GM20431 (cell line): ENCODE data around the gene CAMKMT.
"Not testable (repeated sequence)": the region's sequence is repeated elsewhere in the genome, so short reads cannot be mapped to it uniquely, and the experiment has no call there.

ENCODE experiments used
- in situ Hi-C: fragments of 300-500 bp; cut with MseI, MboI; formaldehyde crosslinking; loops from one replicate; pipeline ENCODE4 v1.15.0; 2020; ENCODE audit warnings: low sequenced_read_pairs; ENCODE audit not compliant: unreplicated experiment

The CAMKMT gene

GRCh38 chr2:44358503-44358902, 3.2 kb upstream of the CAMKMT start:
- in situ Hi-C loops = no loop called here

- in situ Hi-C loops = no loop called here
Observed at GRCh38 chr2:44360749-44361329, 908 bp upstream of the CAMKMT start.

DNA sequence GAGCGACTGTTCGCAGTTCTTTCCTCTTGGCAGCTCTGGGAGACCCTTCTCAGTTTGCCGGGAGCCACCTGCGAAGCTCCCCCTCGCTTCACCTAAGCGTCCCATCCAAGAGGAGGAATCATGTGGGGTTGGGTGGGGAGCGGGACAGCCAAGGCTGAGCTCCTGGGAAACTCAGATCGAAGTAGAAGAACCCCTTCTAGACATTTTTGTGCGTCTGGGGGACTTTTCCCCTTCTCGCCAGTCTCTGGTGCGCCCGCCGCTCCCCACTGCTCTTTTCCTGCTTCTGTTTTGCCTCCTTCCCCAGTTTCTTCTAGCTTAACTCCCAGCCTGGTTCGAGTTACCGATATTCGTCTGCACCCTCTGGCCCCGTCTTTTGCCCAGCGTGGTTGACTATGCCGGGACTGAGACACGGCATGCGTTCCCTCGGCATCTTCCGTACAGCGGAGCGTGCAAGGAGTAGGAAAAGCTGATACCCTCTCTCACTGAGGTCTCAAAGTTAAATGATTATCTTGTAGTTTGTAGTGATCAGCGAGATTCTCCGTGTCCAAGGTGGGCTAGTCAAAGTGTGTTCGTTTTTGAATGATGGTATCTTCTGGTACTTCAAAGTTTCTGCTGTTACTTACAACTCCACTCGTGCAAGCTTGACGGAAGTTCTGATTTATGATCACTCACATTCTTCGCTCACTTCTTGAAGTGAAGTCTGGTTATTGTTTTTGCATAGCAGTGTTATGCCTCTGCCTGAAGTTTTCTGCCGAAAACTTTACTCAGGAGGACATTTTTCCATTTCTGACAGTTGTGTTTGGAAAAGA, 664 bp downstream of the CAMKMT start:
- in situ Hi-C loops = no loop called here

DNA sequence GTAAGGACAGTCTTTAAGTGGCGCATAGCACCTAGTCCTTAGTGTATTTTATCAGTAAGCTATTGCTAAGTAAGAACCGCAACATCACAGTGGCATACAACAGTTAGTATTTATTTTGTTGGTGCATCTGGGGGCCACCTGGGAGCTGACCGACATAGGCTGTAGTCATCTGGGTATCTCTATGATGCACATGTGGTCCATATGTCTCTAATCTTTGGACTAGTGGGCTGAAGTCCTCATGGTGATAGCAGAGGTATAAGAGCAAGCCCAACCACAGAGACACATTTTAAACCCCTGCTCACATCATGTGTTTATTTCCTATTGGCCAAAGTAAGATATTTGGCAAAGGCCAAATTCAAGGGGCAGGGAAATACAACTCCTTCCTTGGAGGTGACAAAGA, 2.9 kb downstream of the CAMKMT start:
- in situ Hi-C loops = no loop called here

DNA sequence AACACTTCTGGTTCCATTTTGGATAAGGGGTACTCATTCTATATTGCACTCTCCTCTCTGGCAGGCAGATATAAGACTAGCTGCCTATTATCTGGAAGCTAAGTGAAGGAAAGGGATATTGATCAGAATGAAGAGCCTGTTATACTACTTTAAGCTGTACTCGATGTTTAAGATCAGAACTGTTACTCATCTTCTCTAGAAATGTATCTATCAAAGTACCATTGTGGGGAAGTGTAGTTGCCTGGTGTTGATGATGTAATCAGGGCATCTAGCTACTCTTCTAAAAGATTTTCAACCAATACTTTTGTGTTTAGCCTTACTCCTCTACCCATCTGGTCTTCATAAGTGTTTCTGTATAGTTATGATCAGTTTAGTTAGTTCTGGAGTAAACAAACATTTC, 5.8 kb downstream of the CAMKMT start:
- in situ Hi-C loops = no loop called here

DNA sequence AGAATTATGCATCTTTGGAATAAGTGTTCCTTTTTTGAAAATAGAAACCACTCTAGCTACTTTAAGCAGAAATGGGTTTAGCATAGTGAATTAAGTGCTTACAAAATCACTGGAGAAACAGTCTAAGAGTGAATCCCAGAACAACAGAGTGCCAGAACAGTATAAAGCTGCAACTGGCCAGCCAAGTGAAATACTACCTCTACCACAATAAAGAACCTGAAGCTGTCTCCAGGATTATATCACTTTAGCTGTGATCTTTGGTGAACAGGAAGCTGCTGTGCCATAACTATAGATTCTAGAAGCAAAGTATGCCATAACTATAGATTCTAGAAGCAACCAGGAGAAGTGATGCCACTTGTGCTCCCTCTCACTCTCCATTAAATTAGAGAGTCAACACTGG, 7.6 kb downstream of the CAMKMT start:
- in situ Hi-C loops = no loop called here

- in situ Hi-C loops = no loop called here
Observed at GRCh38 chr2:44371445-44371844, 9.7 kb downstream of the CAMKMT start.

DNA sequence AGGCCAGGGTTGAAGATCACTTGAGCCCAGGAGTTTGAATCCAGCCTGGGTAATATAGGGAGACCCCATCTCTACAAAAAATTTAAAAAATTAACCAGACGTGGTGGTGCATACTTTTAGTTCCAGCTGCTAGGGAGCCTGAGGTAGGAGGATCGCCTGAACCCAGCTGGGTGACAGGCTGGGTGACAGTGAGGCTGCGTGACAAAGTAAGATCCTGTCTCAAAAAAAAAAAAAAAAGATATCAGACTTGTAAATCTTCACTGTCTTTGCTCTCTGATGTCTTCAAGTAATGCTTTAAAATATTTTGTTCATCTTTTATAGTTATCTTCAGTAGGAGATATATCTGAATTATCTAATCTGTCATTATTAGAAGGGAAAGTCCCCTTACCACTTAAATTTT, 10.5 kb downstream of the CAMKMT start:
- in situ Hi-C loops = no loop called here

DNA sequence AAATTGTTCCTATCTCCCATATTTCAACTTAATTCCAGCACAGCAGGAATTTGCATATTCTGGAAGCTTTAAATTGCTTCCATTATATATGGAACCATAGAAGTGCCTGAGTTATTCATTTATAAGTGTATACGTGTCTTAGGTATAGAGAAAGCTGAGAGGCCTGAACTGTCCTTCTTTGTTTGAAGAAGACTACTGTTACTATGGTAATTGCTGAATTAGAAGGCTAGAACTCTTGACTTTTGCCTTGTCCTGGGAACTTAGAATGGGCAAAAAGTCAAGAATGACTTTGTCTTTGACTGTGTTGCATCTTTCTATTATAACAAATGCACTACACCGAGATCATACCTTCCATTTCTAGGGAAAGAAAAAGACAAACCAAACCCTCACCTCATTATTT, 15.7 kb downstream of the CAMKMT start:
- in situ Hi-C loops = no loop called here

- in situ Hi-C loops = not testable (repeated sequence)
Observed at GRCh38 chr2:44385226-44385625, 23.5 kb downstream of the CAMKMT start.

- in situ Hi-C loops = no loop called here
Observed at GRCh38 chr2:44388877-44389276, 27.1 kb downstream of the CAMKMT start.

- in situ Hi-C loops = no loop called here
Observed at GRCh38 chr2:44389895-44390294, 28.1 kb downstream of the CAMKMT start.

- in situ Hi-C loops = no loop called here
Observed at GRCh38 chr2:44392338-44392943, 30.7 kb downstream of the CAMKMT start.

- in situ Hi-C loops = no loop called here
Observed at GRCh38 chr2:44397447-44398175, 35.9 kb downstream of the CAMKMT start.

GRCh38 chr2:44398243-44398897, 36.6 kb downstream of the CAMKMT start:
- in situ Hi-C loops = no loop called here

DNA sequence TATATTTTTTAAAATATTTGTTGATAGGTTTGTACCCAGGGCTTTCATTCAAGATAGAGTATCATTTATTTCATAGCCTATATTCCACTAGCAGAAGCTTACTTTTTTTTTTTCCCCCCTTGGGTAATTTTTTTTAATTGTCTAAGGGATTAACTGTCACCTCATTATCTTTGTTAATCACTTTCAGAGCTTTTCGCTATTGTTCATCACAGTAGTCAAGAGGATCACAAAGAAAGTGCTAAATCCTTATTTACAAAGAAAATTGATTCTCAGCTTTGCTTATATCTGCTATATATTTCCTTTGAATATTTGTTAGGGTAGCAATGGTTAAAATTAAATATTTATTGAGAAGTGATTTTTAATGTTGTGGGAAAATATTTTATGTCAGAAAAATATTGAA, 59.0 kb downstream of the CAMKMT start:
- in situ Hi-C loops = no loop called here

DNA sequence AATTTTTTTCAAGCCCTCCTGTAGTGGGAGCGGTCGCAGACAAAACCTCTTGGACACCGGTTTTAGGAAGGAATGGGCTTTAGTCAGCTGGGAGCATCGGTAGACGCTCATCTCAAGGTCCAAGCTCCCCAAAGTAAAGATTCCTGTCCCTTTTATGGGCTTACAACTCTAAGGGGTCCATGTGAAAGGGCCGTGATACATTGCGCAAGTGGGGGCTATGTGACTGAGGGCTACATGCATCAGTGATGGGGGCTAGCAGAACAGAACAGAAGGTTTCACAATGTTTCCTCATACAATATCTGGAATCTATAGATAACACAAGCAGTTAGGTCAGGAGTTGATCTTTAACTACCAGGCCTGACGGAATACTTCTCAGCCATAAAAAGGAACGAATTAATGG, 62.5 kb downstream of the CAMKMT start:
- in situ Hi-C loops = no loop called here

DNA sequence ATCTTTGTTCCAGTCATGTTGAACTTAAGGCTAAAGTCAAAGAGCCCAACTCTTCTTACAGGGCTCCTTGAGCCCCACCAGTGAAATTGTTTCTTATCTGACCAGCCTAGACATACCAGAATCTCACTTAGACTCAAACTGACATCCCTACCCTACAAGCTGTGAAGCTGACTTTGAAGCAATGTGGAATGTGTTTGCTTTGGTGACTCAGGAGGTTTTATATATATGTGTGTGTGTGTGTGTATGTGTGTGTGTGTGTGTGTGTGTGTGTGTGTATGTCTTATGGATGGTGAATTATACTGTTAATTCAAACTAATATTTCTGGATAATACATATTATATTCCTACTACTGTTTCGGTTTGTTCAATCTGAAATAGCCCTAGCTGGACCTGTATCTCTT, 67.3 kb downstream of the CAMKMT start:
- in situ Hi-C loops = no loop called here

DNA sequence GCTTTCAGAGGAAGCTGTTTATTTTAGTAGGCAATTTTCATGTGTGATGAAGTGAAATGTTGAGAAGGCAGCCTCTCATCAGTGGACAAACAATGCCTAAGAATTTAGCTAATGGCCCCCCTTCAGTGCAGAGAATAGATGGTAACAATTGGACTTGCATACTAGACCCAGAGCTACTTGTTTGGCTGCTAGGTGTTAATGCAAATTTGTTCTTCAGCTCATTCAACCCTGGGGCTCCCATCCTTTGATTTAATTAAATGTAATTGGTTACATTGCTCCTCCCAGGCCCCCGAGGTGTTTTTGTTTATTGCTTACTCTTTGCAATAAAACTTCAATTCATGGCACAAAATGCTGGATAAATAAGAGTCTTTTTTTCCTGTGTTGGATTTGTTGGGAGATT, 68.6 kb downstream of the CAMKMT start:
- in situ Hi-C loops = no loop called here

DNA sequence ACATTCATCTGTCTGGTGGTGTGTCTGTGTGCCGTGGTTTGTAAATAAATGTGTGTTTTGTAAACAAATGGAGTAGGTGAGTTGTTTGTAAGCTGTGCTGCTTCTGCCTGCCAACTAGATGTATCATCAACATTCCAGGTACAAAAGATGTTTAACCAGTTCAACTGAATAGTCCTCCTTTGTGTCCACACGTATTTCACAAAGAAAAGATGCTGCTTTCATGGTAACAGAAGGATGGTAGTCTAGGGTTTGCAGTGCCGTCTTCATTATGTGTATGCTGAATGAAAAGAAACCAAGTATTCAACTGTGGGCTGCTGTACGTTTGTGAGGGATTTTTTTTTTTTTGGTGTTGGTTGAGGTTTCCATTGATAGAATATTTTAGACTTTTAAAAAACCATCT, 72.1 kb downstream of the CAMKMT start:
- in situ Hi-C loops = no loop called here
